Measurements from ENCODE around the gene NUDT16L1.
"Not testable (repeated sequence)": the region's sequence is repeated elsewhere in the genome, so short reads cannot be mapped to it uniquely, and the experiment has no call there.

The NUDT16L1 gene

DNA sequence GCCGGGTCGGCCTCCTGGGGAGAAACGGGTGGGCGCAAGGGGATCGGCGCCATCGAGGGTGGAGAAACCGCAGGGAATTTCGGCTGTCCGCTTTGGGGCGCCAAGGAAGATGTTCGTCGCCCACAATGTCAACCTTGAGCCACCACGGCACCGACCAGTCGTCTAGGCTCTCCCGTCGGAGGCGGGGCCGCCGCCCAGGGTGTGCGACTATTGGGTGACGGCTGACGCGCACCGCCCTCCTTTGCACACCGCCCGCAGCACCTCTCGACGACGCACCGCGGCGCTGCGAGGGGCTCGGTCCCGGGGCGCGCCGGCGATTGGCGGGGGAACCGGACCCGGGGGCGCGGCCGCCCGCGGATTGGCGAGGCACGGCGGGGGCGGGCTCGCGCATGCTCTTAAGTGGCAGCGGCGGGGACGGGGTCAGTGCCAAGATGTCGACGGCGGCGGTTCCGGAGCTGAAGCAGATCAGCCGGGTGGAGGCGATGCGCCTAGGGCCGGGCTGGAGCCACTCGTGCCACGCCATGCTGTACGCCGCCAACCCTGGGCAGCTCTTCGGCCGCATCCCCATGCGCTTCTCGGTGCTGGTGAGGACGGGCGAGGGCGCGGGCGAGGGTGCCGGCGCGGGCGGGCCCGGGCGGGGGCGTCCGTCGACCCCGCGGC lies at the start of gene NUDT16L1:
NUDT16L1 (plus strand) TSS at position 267 of the 660 bp plus-strand sequence; CDS start at position 432, 165 bp downstream.
- DNase-seq = peak; percentile 72

- no peak for DNase-seq
Measured at GRCh38 chr16:4646773-4647643, 46.4 kb upstream of the NUDT16L1 start.

DNA sequence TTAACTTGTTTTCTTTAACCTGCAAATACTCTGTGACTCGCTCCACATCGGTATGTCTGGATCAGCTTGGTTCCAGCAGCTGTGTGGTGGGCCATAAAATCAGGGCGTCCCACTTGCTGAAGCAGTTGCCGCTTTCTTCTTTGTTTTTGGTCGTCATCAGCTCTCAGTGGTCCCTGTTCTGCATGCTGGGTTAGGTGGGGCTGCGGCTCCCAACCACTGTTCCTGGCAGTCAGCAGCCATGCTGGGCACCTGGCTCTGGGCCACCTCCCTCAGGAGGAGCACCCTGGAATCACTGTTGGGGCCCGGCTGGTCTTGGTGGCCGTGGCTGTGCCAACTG lies 45.8 kb upstream of the NUDT16L1 start:
- no peak for DNase-seq

- no peak for DNase-seq
Measured at GRCh38 chr16:4648917-4649316, 44.4 kb upstream of the NUDT16L1 start.

DNA sequence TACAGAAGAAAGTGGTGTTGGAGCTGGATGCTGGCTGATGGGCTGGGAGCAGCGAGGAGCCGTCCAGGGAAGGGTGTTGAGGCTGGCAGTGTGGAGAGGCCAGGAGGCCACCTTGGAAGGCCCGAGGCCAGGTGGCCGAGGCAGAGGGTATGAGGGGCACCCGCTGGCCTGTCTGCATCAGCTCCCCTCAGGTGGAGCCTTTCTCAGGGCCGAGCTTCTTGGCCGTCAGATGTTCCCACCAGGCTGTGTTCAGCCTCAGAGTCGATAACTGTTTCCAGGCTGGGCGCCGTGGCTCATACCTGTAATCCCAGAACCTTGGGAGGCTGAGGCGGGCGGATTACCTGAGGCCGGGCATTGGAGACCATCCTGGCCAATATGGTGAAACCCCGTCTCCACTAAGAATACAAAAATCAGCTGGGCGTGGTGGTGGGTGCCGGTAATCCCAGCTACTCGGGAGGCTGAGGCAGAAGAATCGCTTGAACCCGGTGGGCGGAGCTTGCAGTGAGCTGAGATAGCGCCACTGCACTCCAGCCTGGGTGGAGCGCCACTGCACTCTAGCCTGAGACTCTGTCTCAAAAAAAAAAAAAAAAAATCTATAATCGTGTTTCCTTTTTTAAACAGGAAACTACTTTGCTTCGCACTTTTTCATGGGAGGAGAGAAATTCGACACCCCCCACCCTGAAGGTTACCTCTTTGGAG lies 43.5 kb upstream of the NUDT16L1 start:
- no peak for DNase-seq

GRCh38 chr16:4650443-4651074 lies 42.8 kb upstream of the NUDT16L1 start:
- DNase-seq = not testable (repeated sequence)

DNA sequence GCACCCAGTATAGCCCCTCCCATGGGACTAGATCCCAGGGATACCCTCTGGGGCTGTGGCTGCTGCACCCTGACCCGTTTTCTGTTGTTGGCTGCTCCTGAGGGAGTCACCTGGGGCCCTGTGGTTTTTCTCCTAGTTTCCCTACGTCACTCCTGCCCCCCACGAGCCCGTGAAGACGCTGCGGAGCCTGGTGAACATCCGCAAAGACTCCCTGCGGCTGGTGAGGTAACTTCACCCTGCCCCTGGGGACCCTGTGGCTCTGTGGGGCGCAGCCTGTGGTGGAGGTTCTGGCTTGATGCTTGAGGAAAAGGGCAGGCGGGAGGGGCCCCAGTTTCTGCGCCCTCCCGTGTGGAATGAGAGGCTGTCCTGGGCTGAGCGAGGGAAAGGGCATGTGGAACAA lies 41.5 kb upstream of the NUDT16L1 start:
- no peak for DNase-seq

- no peak for DNase-seq
Measured at GRCh38 chr16:4652561-4652960, 40.8 kb upstream of the NUDT16L1 start.

DNA sequence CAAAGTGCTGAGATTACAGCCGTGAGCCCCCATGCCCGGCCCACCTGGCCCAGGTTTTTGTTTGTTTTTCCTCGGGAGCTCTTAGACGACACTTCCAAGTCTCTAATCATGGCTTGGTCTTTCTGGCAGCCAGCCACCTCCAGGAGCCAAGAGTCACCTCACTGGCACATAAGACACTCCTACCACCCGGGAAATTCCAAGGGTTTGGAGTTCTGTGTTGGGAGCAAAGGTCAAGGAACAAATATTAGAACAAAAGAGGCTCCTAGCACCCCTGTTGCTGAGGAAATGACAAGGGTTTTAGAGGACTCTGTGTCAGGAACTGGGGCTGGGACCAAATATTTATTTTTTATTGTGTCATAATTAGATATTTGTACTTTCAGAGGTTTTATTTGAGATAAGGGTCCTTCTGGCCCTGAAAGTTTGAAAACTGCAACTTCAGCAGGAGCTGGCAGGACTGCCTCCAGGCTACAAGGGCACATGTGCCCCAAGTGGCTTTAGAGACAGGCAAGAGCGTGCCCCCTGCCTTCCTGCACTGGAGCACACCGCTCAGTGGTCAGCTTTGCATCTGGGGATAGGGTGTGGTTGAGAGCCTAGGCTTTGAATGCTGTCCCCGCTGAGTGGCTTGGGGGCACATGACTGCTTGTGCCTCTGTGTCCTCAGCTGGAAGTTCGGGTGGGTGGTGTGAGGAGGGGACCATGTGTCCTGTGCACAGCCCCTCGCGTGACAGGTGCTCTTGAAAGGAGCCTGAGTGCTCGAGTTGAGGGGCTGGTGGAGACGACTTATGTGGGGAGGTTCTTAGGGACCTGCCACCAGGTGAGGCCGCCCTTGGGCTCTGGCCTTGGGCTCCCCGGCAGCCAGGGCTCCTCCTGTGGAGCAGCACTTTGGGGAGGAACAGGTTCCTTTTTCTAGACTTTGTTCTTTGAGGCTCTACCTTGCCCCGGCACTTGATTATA lies 39.1 kb upstream of the NUDT16L1 start:
- no peak for DNase-seq

DNA sequence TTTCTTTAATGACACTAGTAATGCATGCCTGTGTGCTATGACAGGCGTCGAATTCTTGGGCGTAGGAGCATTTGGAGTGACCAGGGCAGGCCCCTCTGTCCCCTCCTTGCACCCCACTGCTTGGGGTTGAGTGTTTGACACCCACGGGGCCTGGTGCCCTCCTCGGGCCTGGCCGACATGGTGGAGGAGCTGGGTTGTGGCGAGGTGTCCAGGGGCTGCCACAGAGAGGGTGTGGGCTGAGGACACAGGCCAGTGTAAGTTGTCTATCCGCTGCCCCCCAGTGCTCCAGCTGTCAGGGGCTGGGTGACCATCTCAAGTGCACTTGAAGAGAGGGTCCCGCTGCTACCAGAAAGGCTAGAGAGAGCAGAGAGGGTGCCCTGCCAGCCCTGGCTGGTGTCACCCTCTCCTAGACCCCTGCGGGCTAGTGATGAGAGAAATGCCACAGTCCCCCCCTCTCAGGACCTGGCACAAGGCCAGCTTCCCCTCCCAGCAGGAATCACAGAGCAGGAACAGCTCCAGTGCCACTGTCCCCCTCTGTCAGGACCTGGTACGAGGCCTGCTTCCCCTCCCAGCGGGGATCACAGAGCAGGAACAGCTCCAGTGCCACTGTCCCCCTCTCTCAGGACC lies 38.3 kb upstream of the NUDT16L1 start:
- DNase-seq = no peak

DNA sequence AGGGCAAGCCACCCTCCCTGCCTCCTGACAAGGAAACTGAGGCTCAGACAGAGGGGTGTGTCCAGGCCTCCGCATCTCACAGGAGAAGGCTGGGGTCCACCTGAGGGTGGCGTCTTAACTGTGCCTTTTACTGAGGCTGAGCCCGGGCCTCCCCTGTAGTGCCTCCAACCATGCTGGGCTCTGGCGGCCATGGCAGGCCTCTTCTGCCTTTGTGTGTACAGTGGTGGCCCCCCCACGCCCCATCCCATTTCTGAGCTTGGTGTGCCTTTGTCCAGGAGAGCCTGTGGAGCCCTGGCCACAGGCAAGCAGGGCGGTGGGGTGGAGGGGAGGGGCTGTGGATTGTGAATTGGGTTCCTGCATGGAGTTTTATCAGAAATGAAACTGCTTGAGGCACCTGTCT lies 37.6 kb upstream of the NUDT16L1 start:
- no peak for DNase-seq

DNA sequence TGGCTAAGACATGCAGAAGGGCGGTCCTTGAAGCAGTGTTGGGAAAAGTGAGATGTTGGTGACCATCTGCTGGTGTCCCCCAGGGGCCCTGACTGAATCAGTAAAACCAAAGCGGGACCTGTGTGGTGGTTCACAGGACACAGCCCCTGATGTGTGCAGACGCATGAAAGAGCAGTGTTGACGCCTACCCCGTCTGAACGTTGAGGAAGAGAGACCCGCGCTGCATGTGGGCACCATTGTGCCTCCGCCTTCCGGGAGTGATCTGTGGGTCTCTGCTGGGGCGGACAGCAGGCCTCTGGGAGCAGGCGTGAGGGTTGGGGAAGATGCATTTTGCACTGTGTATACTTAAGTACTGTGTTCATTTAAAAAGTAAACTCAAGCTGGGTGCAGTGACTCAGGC lies 37.1 kb upstream of the NUDT16L1 start:
- no peak for DNase-seq

DNA sequence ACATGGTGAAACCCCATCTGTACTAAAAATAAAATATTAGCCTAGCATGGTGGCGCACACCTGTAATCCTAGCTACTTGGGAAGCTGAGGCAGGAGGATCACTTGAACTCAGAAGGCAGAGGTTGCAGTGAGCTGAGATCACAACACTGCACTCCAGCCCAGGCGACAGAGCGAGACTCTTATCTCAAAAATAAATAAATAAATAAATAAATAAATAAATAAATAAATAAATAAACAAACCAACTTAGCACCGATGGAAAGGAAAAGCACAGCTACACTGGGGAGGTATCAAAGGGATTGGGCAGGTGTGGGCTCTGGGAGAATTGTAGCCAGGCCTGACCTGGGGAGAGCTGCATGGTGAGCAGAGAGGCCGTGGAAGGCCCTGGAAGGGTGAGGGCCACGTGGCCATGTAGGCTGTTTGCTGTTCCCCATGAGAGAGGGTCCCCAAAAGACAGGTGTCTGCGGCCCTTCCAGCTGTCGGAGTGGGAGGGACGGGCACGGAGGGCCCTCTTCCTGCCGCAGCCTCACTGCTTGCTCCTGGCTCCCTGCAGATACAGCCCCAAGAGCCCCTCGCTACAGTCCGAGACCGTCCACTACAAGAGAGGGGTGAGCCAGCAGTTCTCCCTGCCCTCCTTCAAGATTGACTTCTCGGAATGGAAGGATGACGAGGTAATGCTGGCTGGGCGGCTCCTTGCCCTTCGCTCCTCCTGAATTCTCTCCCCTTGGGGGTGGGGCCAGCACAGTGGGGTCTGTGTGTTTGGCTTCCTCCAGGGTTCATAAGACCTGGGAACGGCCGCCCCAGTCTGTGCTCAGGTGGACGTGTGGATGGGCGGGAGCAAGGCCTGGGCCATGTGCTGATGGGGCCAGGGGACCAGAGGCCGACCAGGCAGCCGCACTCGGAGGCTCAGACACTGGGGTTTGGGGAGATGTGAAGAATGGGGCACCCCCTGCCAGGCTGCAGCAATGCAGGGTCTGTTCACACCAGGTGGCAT lies 36.4 kb upstream of the NUDT16L1 start:
- DNase-seq = no peak

DNA sequence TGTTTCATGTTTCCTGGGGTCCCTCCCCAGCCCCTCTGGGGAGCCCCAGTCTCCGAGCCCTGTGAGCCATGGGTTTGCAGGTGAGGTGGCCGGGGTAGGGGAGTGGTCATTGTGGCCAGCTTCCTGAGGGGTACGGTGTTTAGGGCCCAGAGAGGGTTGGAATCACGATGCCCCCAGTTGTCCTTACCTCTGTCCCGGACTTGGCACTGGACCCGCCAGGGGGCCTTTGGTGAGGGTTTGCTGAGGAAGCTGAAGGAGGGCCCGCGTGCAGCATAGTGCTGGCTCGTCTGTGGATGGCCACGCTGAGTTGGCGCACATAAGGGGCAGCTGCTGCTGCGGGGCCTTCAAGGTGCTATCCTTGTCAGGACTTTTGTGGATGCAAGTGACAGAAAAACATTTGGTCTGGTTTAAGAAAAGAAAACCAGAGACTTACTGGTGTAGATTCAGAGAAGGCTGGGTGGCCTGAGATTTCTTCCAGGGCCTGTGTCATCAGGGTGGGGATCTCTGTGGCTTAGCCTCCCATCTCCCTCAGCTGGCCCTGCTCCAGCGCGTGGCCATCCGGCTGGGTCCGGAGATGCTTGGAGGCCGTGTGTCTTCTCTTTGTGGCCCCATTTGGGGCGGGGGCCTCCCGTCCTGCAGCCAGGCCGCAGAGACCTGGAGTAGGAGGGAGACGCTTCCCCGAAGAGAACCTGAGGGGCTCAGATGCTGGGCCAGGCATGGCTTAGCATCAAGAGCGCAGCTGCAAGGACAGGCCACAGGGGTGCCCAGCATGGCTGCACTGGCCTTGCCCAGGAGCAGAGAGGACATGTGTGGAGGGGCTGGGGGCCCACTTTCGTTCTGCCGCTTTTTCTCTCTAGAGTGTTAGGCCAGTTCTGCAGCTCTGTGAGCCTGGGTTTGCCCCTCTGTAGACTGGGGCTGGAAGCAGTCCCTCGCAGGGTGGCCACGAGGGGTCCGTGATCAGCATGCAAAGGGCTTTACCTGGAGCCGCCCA lies 33.7 kb upstream of the NUDT16L1 start:
- no peak for DNase-seq

GRCh38 chr16:4660454-4661007 lies 32.8 kb upstream of the NUDT16L1 start:
- no peak for DNase-seq

- DNase-seq = no peak
Measured at GRCh38 chr16:4661661-4662060, 31.7 kb upstream of the NUDT16L1 start.

DNA sequence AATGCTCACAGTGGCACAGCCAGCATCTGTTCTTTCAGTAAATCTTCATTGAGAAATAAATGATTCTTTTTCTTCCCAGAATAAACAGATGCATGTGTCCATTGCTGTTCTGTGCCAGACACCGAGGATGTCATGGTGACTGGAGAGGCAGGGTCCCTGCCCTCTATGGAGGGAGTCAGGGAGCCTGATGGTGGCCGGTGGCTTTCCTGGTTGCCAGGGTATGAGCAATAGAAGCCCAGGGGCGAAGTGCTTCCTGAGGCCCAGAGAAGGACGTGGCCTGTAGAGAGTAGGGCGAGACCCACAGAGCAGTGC lies 29.9 kb upstream of the NUDT16L1 start:
- DNase-seq = peak; percentile 39

- DNase-seq = no peak
Measured at GRCh38 chr16:4663777-4664465, 29.4 kb upstream of the NUDT16L1 start.
